ENCODE measurements around the gene TASOR2.
A peak's percentile ranks its signal among the peaks of the same experiment; 100 is the strongest.

TASOR2 gene

GRCh38 chr10:5649746-5650145 lies 34.9 kb upstream of the TASOR2 start:
- TF ChIP-seq POLR2A (IDR thresholded peaks at IDR 0.05; ENCODE audit: low read length) (no peak), GATA1 (IDR thresholded peaks at IDR 0.05; ENCODE audit: low read depth, low read length) (no peak)
- DNase-seq: no peak

- DNase-seq: no peak
- TF ChIP-seq GATA1 (IDR thresholded peaks at IDR 0.05; ENCODE audit: low read depth, low read length) (no peak), POLR2A (IDR thresholded peaks at IDR 0.05; ENCODE audit: low read length) (no peak)
These were observed 33.8 kb upstream of the TASOR2 start for GRCh38 chr10:5650664-5651387.

- TF ChIP-seq GATA1 (IDR thresholded peaks at IDR 0.05; ENCODE audit: low read depth, low read length) (no peak), POLR2A (IDR thresholded peaks at IDR 0.05; ENCODE audit: low read length) (no peak)
- DNase-seq: no peak
These were observed 33.3 kb upstream of the TASOR2 start for GRCh38 chr10:5651388-5651764.

- TF ChIP-seq GATA1 (IDR thresholded peaks at IDR 0.05; ENCODE audit: low read depth, low read length): no peak
- no peak for TF ChIP-seq POLR2A (IDR thresholded peaks at IDR 0.05; ENCODE audit: low read length)
- DNase-seq: no peak
These were observed 31.9 kb upstream of the TASOR2 start for GRCh38 chr10:5652746-5653145.

DNA sequence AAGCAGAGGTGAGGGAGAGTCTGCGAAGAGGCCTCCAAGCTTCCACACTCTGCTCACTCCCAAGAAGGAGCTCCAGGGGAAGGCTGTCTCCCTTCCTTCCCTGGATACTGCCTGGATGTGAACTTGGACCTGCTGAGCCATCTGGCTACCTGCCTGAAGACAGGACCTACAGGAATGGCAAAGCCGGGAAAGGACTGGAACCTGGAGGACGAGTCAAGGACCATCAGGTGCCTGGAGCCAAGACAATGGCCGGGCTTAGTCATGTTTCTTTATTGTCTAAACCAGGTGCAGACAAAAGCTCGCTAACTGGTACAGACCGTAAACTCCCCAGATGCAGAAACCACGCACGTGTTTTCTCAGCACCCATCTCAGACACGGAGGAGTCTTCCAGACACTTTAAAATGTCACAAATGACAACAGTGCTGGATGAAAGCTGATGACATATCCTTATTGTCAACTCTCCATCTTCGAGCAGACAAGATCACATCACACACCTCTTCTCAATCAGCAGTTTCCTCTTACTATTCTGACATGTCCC lies 30.4 kb upstream of the TASOR2 start:
- TF ChIP-seq GATA1 (IDR thresholded peaks at IDR 0.05; ENCODE audit: low read depth, low read length) (no peak), POLR2A (IDR thresholded peaks at IDR 0.05; ENCODE audit: low read length) (no peak)
- no peak for DNase-seq

- DNase-seq: no peak
- TF ChIP-seq POLR2A (IDR thresholded peaks at IDR 0.05; ENCODE audit: low read length) (no peak), GATA1 (IDR thresholded peaks at IDR 0.05; ENCODE audit: low read depth, low read length) (no peak)
These were observed 29.5 kb upstream of the TASOR2 start for GRCh38 chr10:5655121-5655520.

- no peak for TF ChIP-seq GATA1 (IDR thresholded peaks at IDR 0.05; ENCODE audit: low read depth, low read length)
- no peak for TF ChIP-seq POLR2A (IDR thresholded peaks at IDR 0.05; ENCODE audit: low read length)
- DNase-seq: peak; percentile 15 to 43
These were observed 27.7 kb upstream of the TASOR2 start for GRCh38 chr10:5656737-5657579.

DNA sequence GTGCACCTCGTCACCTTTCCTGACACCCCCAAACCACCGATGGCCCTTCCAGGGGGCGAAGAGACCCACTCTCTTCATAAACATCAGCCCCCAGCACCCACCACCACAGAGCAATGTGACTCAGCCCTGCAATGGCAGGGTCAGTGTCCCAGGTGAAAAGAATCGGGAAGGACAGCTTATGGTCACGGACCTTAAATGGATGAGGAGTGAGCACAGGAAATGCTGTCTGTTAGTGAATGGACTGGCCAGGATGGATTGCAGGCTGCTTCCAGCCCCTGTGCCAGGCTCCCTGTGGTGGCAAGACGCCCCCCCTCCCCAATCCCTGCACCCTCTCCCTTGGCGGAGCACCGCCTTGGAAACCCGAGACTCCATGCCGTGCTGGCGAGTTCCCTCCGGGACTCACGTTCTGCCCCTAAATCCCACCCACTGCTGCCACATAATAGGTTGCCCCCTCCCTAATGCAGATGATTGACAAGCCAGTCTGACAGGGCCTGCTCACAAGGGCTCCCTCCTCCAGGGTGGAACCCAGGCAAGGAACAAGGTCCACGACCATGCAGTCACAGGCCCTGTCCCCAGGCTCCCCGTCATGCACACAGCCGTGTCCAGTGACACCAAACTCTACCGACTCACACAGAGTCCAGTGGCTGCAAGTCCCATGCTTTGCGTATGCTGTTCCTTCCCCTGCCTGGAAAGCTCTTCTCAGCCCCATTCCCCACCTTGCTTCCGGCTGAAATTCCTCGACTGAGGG lies 25.6 kb upstream of the TASOR2 start:
- TF ChIP-seq GATA1 (IDR thresholded peaks at IDR 0.05; ENCODE audit: low read depth, low read length): no peak
- no peak for TF ChIP-seq POLR2A (IDR thresholded peaks at IDR 0.05; ENCODE audit: low read length)
- no peak for DNase-seq

- no peak for DNase-seq
- TF ChIP-seq GATA1 (IDR thresholded peaks at IDR 0.05; ENCODE audit: low read depth, low read length): no peak
- TF ChIP-seq POLR2A (IDR thresholded peaks at IDR 0.05; ENCODE audit: low read length): no peak
These were observed 24.7 kb upstream of the TASOR2 start for GRCh38 chr10:5659702-5660528.

GRCh38 chr10:5661043-5661442 lies 23.6 kb upstream of the TASOR2 start:
- TF ChIP-seq GATA1 (IDR thresholded peaks at IDR 0.05; ENCODE audit: low read depth, low read length) (no peak), POLR2A (IDR thresholded peaks at IDR 0.05; ENCODE audit: low read length) (no peak)
- no peak for DNase-seq

DNA sequence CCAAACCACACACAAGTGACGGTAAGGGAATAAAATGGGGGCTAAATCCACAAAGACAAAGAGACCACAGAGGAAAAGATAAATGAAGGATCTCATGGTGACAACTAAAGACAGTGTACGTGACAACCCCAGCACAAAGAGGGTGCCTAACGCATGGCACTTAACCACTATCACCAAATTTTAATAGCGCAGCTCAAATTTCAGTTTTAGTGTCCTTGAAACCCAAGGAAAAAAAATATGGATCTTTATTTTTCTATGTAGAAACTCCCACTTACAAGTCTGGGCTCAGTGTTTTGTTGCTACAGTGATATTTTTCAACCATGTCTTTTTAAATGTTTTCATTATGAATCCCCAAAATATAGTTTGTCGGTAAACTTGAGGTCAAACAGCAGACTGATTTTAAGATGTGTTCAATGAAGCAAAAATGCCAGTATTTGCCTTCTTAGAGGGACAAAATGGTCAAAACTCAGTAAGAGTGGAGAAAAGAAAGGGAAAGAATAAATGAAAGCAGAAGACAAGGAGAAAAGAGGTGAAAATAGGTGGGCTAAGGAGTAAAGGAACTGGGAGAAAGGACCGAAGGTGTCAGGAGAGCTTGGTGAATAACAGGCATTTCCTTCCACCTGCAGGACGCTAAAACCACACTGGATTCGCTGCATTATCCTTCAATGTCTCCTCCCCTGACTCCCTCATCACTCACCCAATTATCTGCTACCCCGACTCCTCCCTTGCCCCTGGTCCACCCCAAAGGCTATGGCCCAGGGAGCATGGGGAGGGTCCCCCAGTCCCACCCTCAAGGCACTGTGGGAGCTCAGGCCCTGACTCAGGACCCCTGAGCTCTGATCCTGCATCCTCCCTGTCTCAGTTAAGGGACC lies 21.7 kb upstream of the TASOR2 start:
- DNase-seq: no peak
- TF ChIP-seq GATA1 (IDR thresholded peaks at IDR 0.05; ENCODE audit: low read depth, low read length): no peak
- TF ChIP-seq POLR2A (IDR thresholded peaks at IDR 0.05; ENCODE audit: low read length): no peak

GRCh38 chr10:5663692-5664427 lies 20.8 kb upstream of the TASOR2 start:
- DNase-seq: no peak
- TF ChIP-seq POLR2A (IDR thresholded peaks at IDR 0.05; ENCODE audit: low read length) (no peak), GATA1 (IDR thresholded peaks at IDR 0.05; ENCODE audit: low read depth, low read length) (no peak)

All from erythroblast (primary cell).